Effector memory CD8-positive, alpha-beta T cell (primary cell): ENCODE measurements around the gene IL11.
"Not testable (repeated sequence)": the region's sequence is repeated elsewhere in the genome, so short reads cannot be mapped to it uniquely, and the experiment has no call there.

Source experiments
- ATAC-seq: fragments of 150-1000 bp; cut with Tn5 transposase; replicated peaks from 2 replicates; pipeline ENCODE4 v1.10.0; 2021; ENCODE audit warnings: mild to moderate bottlenecking, moderate library complexity
- DNase-seq, 3 experiments: peaks; one replicate each; pipeline ENCODE4 v3.0.0; 2021
- H3K27ac Mint-ChIP-seq, 2 donors: one replicate each; pipeline ENCODE4 v1.8.0; 2022; ENCODE audit warnings: mild to moderate bottlenecking in 2 of 2, mixed read lengths in 2 of 2, moderate library complexity in 2 of 2
- H3K27me3 Mint-ChIP-seq, 2 donors: one replicate each; pipeline ENCODE4 v1.8.0; 2022; ENCODE audit warnings: mixed read lengths in 2 of 2
- H3K36me3 Mint-ChIP-seq: one replicate; pipeline ENCODE4 v1.8.0; 2022; ENCODE audit warnings: mild to moderate bottlenecking, moderate library complexity, mixed read lengths; ENCODE audit not compliant: insufficient read depth
- H3K4me1 Mint-ChIP-seq, 2 donors: one replicate each; pipeline ENCODE4 v1.8.0; 2022; ENCODE audit warnings: low read depth in 2 of 2, mixed read lengths in 2 of 2
- H3K4me3 Mint-ChIP-seq, 2 donors: one replicate each; pipeline ENCODE4 v1.8.0; 2022; ENCODE audit warnings: mild to moderate bottlenecking in 2 of 2, mixed read lengths in 2 of 2, moderate library complexity in 2 of 2
- H3K9me3 Mint-ChIP-seq, 2 donors: one replicate each; pipeline ENCODE4 v1.8.0; 2022; ENCODE audit warnings: mixed read lengths in 2 of 2

IL11 gene

DNA sequence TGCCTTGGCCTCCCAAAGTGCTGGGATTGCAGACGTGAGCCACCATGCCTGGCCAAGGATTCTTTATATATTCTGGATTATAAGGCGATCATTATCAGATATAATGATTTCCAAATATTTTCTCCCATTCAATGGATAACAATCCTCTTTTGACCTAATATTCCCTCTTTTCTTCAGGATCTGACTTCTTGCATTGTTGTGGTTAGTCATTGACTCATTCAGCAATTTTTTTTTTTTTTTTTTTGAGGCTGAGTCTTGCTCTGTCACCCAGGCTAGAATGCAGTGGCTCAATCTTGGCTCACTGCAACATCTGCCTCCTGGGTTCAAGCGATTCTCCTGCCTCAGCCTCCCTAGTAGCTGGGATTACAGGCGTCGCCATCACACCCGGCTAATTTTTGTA lies 40.5 kb downstream of the IL11 start:
- not testable (repeated sequence) for H3K4me1 Mint-ChIP-seq, H3K4me3 Mint-ChIP-seq, H3K9me3 Mint-ChIP-seq, DNase-seq, ATAC-seq, H3K27ac Mint-ChIP-seq, H3K36me3 Mint-ChIP-seq
- peaks cover 21 to 28% of the 10 kb centered on the region in 2 donors for H3K27me3 Mint-ChIP-seq

DNA sequence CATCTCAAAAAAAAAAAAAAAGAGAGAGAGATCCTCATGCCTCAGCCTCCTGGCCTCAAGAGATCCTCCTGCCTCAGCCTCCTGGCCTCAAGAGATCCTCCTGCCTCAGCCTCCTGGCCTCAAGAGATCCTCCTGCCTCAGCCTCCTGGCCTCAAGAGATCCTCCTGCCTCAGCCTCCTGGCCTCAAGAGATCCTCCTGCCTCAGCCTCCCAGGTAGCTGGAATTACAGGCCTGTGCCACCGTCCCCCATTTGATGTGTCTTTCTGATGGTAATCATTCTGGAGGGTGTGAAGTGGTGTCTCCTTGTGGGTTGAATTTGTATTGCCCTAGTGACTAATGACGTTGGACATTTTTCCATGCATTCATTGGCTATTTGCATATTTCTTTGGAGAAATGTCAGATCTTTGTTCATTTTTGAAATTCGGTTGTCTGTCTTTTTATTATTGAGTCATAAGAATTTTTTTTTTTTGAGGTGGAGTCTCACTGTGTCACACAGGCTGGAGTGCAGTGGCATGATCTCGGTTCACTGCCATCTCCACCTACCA lies 41.4 kb downstream of the IL11 start:
- H3K36me3 Mint-ChIP-seq, H3K9me3 Mint-ChIP-seq, H3K4me1 Mint-ChIP-seq, DNase-seq, H3K27ac Mint-ChIP-seq, H3K4me3 Mint-ChIP-seq: not testable (repeated sequence)
- H3K27me3 Mint-ChIP-seq, result peaks cover 14 to 24% of the 10 kb centered on the region in 2 donors
- peak; percentile 36 for ATAC-seq

DNA sequence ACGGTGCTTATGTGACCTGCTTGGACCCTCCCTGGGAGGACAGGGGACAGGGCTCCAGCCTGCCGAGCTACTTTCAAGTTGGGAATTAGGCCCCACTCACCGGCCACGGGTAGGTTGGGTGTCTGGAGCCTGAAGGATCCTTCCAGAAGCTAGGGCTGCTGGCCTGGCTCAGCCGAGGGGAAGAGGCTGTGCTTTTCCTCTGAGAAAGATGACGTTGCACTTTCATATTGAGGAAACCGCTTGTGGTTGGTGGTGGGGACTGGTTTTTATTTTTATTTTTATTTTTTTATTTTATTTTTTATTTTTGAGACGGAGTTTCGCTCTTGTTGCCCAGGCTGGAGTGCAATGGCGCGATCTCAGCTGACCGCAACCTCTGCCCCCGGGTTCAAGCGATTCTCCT lies 45.1 kb downstream of the IL11 start, which contains the start of gene TMEM150B:
TMEM150B (minus strand) TSS at position 170 of the 400 bp plus-strand sequence. CDS start 4,305 bp downstream, outside the sequence.
- DNase-seq (no peak), ATAC-seq (no peak)
- Mint-ChIP-seq H3K27me3 (peaks cover 26 to 46% of the 10 kb centered on the region in 2 donors), H3K4me3 (no peak within 1 kb of the TSS), H3K9me3 (no peaks in the 10 kb centered on the region), H3K36me3 (no peaks in the 10 kb centered on the region), H3K27ac (peak within 1 kb of the TSS in 1 of 2 donors; percentile 44), H3K4me1 (no peaks in the 10 kb centered on the region)

DNA sequence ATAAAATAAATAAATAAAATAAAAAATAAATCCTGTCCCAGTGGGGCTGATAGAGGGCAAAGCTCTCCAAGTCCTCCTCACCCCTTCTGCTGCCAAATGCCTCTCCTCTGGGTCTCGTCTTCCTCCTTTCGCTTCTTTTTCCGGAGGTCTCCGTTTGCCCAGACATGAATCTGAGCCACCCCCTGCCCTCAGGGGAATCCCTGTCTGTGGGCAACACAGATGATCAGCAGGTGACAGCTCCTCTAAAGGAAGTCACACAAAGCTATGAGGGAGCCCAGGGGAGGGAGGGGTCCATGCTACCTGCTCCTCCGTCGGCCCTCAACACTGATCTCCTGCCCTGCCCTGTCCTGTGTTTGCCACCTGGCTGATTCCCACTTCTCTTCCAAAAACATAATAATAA lies 45.6 kb downstream of the IL11 start:
- peaks cover 26 to 51% of the 10 kb centered on the region in 2 donors for H3K27me3 Mint-ChIP-seq
- H3K27ac Mint-ChIP-seq, result peak overlapping the region in 1 of 2 donors; percentile 44
- ATAC-seq, result no peak
- no peaks in the 10 kb centered on the region for H3K9me3 Mint-ChIP-seq
- H3K4me1 Mint-ChIP-seq, result no peaks in the 10 kb centered on the region
- no peaks in the 10 kb centered on the region for H3K36me3 Mint-ChIP-seq
- H3K4me3 Mint-ChIP-seq, result no peak overlapping the region
- DNase-seq, result no peak

DNA sequence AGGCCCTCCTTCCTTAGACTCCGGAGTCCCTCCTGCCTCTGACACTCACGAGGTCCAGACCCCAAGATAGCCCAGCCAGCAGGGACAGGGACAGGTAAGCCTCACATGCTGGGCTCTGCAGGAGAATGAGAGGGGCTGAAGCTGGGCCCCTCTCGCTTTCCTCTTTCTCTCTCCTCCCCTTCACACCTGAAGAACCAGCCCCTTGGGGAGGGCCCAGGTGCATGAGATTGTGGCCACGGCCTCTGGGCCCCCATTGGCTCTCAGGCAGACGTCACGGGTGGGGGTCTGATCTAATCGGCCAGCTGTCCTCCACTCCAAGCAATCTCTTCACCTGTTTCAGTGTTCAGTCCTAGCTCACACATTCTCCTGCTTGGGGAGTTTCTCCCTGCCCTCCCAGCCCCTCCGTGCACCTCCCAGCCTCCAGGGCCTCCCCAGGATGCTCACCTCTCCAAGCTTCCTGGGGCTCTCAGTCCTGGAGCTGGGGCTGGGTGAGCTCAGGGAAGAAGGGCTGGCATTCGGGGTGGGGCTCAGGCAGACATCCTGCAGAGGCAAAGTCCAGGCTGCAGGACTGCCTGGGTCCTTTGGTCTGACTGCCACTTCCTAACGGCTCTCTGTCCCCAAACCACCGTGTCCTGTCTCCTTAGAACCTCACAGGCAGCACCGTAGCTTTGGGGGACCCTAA lies 47.9 kb downstream of the IL11 start:
- no peak overlapping the region for H3K4me3 Mint-ChIP-seq
- H3K4me1 Mint-ChIP-seq, result no peaks in the 10 kb centered on the region
- no peaks in the 10 kb centered on the region for H3K9me3 Mint-ChIP-seq
- peaks cover 20 to 52% of the 10 kb centered on the region in 2 donors for H3K27me3 Mint-ChIP-seq
- H3K27ac Mint-ChIP-seq, result peak overlapping the region in 1 of 2 donors; percentile 59
- H3K36me3 Mint-ChIP-seq, result peaks cover 4% of the 10 kb centered on the region
- no peak for DNase-seq
- ATAC-seq, result no peak

DNA sequence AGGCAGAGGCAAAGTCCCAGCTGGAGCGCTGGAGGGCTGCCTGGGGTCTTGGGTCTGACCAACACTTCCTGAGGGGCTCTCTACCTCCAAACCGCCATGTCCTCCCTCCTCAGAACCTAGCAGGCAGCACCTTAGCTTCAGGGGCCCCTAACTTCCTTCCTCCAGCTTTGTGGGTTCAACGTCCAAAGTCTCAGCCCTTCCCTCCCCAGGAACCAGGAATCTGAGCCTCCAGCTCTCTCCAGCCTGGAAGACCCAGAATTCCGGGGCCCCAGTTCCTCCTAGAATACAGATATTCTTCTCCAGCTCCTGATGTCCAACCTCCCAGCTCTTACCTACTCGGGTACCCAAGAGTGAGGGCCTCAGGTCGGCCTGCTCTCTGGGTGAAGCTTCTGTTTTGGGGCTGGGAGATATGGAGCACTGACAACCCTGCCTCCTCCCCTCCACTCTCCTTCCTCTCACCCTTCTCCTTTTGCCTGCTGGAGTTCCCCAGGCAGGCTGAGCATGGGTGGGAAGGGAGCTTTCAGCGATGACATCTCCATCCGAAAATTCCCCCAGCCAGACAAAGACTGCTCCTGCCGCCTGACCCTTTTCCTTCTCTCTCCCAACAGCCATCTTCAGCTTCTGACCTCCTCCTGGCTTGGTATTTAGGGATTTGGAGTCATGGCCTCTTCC lies 48.7 kb downstream of the IL11 start:
- Mint-ChIP-seq H3K36me3 (peaks cover 4% of the 10 kb centered on the region), H3K9me3 (no peaks in the 10 kb centered on the region), H3K4me1 (no peaks in the 10 kb centered on the region), H3K4me3 (no peak overlapping the region), H3K27ac (no peak overlapping the region), H3K27me3 (peaks cover 20 to 50% of the 10 kb centered on the region in 2 donors)
- ATAC-seq, result no peak
- no peak for DNase-seq

DNA sequence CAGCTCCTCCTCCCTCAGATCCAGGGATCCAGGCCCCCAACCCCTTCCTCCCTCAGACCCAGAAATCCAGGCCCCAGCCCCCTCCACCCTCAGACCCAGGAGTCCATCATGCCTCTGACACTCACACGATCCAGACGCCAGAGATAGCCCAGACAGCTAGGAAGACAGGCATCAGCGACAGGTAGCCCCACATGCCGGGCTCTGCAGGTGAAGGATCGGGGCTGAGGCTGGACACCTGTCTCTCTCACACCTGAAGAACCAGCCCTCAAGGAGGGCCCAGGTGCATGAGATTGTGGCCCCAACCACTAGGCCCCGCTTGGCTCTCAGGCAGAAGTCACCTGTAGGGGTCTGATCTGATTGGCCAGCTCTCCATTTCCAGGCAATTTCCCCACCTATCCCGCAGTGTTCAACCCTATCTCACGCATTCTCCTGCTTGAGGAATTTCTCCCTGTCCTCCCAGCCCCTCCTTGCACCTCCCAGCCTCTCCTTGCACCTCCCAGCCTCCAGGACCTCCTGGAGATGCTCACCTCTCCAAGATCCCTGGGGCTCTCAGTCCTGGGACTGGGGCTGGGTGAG lies 49.3 kb downstream of the IL11 start:
- no peak for DNase-seq
- Mint-ChIP-seq H3K4me1 (no peaks in the 10 kb centered on the region), H3K36me3 (peaks cover 4% of the 10 kb centered on the region), H3K27me3 (peaks cover 20 to 43% of the 10 kb centered on the region in 2 donors), H3K4me3 (no peak overlapping the region), H3K27ac (no peak overlapping the region), H3K9me3 (no peaks in the 10 kb centered on the region)
- no peak for ATAC-seq

DNA sequence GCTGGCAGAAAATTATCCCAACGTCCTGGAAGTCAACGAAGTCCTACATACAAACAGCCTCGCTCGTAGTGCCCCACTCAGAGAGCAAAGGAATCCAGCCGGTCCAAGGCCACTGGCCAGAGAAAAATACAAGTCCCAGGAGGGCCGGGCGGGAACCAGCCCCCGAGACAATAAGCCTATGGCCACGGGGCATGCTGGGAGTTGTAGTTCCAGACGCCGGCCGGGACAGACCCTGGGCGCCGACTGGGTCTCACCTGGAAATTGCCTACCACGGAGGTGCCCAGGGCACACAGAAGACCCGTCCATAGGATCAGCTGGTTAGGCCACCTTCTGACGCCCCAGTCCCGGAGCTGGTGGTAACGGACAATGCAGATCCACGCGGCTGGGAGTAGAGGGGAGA lies 50.5 kb downstream of the IL11 start:
- Mint-ChIP-seq H3K36me3 (peaks cover 4% of the 10 kb centered on the region), H3K27ac (no peak overlapping the region)
- DNase-seq, result no peak

DNA sequence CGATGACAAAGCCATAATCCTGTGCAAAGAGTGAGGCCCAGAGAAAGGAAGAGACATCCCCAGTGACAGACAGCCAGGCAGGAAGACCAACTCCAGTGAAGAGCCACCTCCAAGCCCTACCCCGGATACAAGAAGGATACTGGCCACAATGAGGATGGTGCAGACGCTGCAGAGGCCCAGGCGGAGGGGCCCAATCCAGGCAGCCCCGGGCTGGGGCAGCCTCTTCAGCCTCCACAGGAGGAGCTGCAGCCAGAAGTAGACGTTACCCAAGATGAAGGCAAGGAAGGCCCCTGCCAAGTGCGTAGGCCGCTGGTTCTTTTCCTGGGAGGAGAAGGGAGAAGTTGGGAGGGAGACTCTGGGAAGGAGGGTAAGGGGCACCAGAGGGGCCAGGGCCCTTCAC lies 53.6 kb downstream of the IL11 start:
- Mint-ChIP-seq H3K4me1 (no peaks in the 10 kb centered on the region), H3K27ac (no peak overlapping the region), H3K36me3 (peaks cover 8% of the 10 kb centered on the region), H3K9me3 (no peaks in the 10 kb centered on the region), H3K4me3 (no peak overlapping the region), H3K27me3 (peaks cover 3 to 16% of the 10 kb centered on the region in 2 donors)
- DNase-seq, result no peak
- ATAC-seq, result no peak

More for the DNA sequence above, 50.5 kb downstream of the IL11 start:
- no peak for ATAC-seq
- Mint-ChIP-seq H3K4me3 (no peak overlapping the region), H3K9me3 (no peaks in the 10 kb centered on the region), H3K4me1 (no peaks in the 10 kb centered on the region), H3K27me3 (peaks cover 18 to 38% of the 10 kb centered on the region in 2 donors)

DNA sequence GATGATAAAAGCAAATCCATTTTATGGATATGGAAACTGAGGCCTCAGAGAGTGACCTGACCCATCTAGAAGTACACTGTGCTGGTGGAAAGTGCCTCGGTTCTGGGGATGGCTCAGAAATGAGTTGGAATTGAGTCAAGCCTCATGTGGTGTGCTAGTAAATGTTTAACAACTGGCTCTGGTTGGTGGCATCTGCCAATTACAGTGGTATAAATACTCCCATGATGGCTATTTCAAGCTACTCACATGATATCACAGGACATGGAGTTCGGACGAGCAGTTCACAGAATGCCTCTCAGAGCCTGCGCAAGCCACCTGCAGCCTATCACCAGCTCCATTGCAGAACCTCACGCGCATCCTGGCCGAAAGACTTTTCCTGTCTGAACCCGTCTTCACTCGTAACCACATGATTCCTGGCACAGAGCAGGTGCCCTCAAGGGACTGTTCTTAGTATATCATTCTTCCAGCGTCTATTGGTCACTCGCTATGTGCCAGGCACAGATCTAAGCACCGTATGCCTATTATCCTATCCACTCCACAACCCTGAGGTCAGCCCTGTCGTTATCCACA lies 54.2 kb downstream of the IL11 start:
- DNase-seq (no peak), ATAC-seq (no peak)
- H3K27me3 Mint-ChIP-seq, result peaks cover 0 to 10% of the 10 kb centered on the region in 2 donors
- no peak overlapping the region for H3K27ac Mint-ChIP-seq
- H3K9me3 Mint-ChIP-seq, result no peaks in the 10 kb centered on the region
- peaks cover 8% of the 10 kb centered on the region for H3K36me3 Mint-ChIP-seq
- no peak overlapping the region for H3K4me3 Mint-ChIP-seq
- no peaks in the 10 kb centered on the region for H3K4me1 Mint-ChIP-seq

DNA sequence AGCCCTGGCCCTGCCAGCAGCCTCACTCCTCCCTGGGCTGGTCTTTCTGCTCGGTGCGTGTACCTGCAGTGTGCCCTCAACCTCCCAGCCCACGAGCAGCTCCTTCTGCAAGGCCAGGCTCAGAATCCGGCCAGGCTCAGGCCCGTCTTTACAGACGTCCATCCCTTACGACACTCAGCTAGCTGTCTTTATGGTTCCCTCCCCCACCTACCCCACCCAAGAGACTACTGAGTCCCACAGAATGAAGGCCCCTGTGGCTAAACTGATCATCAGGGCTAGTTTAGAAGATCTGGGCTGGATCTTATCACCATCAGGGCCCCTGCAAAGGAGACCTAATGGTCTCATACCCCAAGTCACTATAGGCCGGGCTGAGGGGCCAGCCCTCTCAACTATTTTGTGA lies 55.9 kb downstream of the IL11 start:
- Mint-ChIP-seq H3K27me3 (no peaks in the 10 kb centered on the region), H3K36me3 (peaks cover 6% of the 10 kb centered on the region), H3K4me3 (no peak overlapping the region), H3K4me1 (no peaks in the 10 kb centered on the region), H3K27ac (no peak overlapping the region), H3K9me3 (no peaks in the 10 kb centered on the region)
- no peak for ATAC-seq
- DNase-seq, result no peak
